KBM-7 (cell line): ENCODE measurements around the gene JMJD6.

Experiments used
- DNase-seq: peaks from one replicate; pipeline ENCODE4 v3.0.0-alpha.2; 2015
- in situ Hi-C: fragments of 300-500 bp; cut with MboI; formaldehyde crosslinking; loops from 2 replicates; pipeline ENCODE4 v1.14.3; 2020; ENCODE audit warnings: low sequenced_read_pairs, low pct_unique_long_range_greater_than_20kb, mixed read lengths

Gene JMJD6

GRCh38 chr17:76685846-76686245 lies 40.6 kb downstream of the JMJD6 start:
- in situ Hi-C loops: no loop called here
- DNase-seq: no peak

- no peak for DNase-seq
- in situ Hi-C loops: no loop called here
Observed at GRCh38 chr17:76685366-76685765, 41.0 kb downstream of the JMJD6 start.

GRCh38 chr17:76684756-76685155 lies 41.6 kb downstream of the JMJD6 start:
- in situ Hi-C loops: no loop called here

DNA sequence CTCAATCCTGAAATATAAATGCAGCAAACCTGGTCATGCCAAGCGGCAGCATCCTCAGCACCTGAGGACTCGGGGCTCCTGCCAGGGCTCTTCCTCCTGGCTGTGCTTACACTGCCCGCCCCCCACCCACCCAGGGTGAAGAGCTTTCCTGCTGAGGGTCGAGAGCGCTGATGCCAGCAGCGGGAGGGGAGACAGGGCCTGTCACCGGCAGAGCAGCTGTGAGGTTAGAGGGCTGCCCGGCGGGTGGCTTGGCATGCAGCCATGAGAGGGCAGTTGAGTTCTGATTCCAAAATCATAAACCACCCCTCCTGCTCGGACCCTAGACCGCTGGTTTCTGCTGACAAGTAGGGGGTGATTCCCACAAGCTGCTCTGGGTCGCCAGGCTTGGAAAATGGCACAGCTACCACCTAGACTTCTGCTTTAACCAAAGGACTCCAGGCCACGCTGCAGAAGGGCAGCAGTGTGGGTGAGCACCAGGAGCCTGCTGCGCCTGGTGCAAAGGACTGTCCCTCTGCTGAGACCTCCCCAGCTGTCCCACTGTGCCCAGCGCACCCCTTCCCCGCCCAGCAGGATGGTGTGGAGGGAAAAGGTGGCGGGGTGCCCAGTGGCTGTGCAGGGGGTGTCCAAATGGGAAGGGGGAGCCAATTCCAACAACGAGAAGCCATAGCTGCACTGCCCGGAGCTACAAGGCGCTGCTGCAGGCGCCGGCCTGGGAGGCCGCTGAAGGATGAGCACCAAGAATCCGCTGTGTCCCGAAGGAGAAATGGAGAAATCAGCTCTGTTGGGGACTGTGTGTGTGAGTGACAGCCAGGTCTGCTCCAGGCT lies 42.3 kb downstream of the JMJD6 start:
- in situ Hi-C loops: no loop called here

More at GRCh38 chr17:76684756-76685155, 41.6 kb downstream of the JMJD6 start:
- DNase-seq: no peak

GRCh38 chr17:76683011-76683755 lies 43.2 kb downstream of the JMJD6 start:
- no peak for DNase-seq
- in situ Hi-C loops: no loop called here

More for the DNA sequence above, 42.3 kb downstream of the JMJD6 start:
- no peak for DNase-seq

GRCh38 chr17:76682296-76682695 lies 44.1 kb downstream of the JMJD6 start:
- DNase-seq: no peak
- in situ Hi-C loops: no loop called here

DNA sequence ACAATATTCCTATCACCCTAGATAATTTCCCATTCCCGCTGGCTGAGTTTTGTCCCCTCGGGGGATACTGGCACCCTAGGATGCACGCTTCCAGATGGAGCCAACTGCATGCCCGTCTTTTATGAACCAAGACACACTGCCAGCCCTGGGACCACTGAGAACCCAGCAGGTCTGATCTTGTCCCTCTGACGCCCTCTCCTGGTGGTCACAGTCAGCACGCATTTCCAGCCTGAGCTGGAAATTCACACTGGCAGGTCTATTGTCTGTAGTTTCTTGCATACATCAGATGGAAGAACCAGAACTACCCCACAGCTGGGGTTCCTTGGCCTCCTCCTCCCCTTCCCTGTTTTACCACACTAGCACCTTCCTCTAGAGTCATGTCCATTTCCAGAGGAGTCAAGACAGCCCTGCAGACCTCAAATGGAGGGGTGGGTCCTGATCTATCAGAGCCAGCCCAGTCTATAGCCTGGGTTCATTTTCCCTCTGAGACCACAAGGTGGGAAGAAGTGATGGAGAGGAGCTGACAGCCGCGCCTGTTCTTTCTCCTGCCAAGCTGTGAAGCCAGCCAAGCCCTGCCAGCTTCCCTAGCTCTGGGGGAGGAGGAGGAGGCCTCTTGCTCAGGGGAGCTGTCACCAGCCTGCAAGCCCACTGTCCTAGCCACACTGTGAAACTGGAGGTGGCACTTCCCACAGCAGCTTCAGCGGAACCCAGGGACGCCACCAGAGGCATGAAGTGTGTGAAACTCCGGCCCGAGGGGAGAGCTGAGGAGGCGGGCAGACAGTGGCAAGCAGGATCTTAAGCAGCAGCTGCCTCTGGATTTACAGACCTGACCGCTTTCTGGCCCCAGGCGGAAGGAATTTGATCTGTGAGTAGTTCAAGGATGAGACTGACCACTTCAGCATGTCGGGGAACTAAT lies 44.9 kb downstream of the JMJD6 start:
- in situ Hi-C loops: no loop called here
- DNase-seq: peak; percentile 84

GRCh38 chr17:76679239-76679638 lies 47.2 kb downstream of the JMJD6 start:
- in situ Hi-C loops: no loop called here

GRCh38 chr17:76678330-76678729 lies 48.1 kb downstream of the JMJD6 start:
- in situ Hi-C loops: no loop called here
- no peak for DNase-seq

More at GRCh38 chr17:76679239-76679638, 47.2 kb downstream of the JMJD6 start:
- DNase-seq: no peak

GRCh38 chr17:76677406-76677805 lies 49.0 kb downstream of the JMJD6 start:
- in situ Hi-C loops: no loop called here
- no peak for DNase-seq

DNA sequence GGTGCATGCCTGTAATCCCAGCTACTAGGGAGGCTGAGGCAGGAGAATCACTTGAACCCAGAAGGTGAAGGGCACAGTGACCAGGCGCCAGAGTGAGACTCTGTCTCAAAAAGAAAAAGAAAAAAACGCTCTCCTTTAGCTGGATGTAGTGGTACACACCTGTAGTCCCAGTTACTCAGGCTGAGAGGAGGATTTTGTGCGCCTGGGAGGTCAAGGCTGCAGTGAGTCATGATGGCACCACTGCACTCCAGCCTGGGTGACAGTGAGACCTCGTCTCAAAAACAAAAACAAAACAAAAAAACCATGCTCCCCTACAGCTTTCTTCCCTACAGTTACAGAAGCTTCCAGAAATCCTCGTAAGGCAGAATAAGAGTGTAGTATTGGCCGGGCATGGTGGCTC lies 49.8 kb downstream of the JMJD6 start:
- in situ Hi-C loops: no loop called here
- DNase-seq: no peak

DNA sequence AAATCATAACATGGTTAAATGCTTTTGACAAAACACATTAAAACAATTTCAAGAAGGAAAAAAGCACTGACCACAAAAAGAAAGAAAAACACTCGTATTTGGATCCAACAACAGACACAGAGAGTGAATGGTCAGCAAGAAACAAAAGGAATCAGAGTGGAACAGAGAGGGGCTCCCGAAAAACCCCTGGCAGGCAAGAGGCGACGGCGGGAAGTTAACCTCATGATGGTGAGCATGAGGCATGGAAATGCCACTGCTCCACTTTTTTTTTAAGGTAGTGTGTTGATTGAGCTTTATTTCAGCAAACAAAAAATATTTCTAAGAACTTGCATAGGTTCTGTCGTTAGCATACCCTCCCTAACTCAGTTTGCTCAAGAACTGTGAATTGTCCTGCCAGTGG lies 50.8 kb downstream of the JMJD6 start:
- DNase-seq: no peak
- in situ Hi-C loops: no loop called here

DNA sequence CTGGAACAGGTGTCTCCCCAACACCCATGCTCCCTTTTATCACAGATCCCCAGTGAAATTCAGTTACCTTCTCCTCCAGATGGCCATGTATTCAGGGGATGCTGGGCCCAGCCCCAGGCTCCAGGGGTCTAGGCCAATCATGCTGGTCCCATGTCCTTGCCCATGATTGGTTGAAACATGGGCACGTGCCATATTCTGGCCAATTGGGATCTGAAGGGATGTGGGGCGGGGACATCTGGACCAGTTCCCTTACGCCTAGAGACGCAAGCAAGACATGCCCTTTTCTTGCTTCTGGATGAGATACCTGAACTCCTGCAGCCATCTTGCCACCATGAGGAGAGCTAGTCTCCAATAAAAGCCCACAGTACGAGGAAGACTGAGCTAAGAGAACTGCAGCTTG lies 51.8 kb downstream of the JMJD6 start:
- DNase-seq: no peak
- in situ Hi-C loops: no loop called here

GRCh38 chr17:76673729-76674128 lies 52.7 kb downstream of the JMJD6 start:
- in situ Hi-C loops: no loop called here
- no peak for DNase-seq

- no peak for DNase-seq
- in situ Hi-C loops: no loop called here
Observed at GRCh38 chr17:76672892-76673291, 53.5 kb downstream of the JMJD6 start.

GRCh38 chr17:76672270-76672851 lies 54.0 kb downstream of the JMJD6 start:
- in situ Hi-C loops: no loop called here
- DNase-seq: no peak

DNA sequence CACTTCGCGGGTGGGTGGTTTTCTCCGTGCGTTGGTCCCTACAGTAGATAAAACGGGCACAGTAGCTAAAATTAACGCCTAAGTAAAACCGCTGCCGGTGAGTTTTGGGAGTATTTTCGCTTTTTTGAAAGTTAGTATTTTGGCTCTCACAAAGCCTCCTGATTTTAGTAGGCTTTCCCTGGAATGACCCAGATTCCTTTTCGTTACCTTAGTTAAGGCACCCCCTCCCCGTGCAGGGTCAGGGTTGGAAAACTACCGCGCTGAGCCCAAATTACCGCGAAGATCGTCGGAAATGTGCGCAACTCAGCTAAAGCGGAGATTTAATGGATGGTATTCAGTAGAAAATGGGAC lies 54.5 kb downstream of the JMJD6 start:
- no peak for DNase-seq
- in situ Hi-C loops: no loop called here

- peak; percentile 100 for DNase-seq
- in situ Hi-C loops: no loop called here
Observed at GRCh38 chr17:76671123-76671911, 55.1 kb downstream of the JMJD6 start.
